ENCODE measurements around the gene SPOCK3. TPM values are rescaled to one million over a fixed set of nuclear protein-coding genes. Genes with fewer than 3 reads are reported as not detected.

The SPOCK3 gene
- total RNA-seq, 1 donor from 2014 or later, result not detected

- TF ChIP-seq CTCF (IDR thresholded peaks at IDR 0.05), result no peak
- no peaks in the 10 kb centered on the region for H3K36me3 ChIP-seq
- intact Hi-C loops (cut with DNase I), result no loop called here
- no peaks in the 10 kb centered on the region for H3K4me1 ChIP-seq
- H3K27ac ChIP-seq, result no peak overlapping the region
- no peak overlapping the region for H3K4me3 ChIP-seq
- H3K9me3 ChIP-seq, result no peaks in the 10 kb centered on the region
- no peak for DNase-seq (ENCODE audit: low spot score in 2 of 2)
- H3K27me3 ChIP-seq, result no peaks in the 10 kb centered on the region
Observed at GRCh38 chr4:167176723-167177367, 57.4 kb downstream of the SPOCK3 start.

- no peak for DNase-seq (ENCODE audit: low spot score in 2 of 2)
- H3K9me3 ChIP-seq, result no peaks in the 10 kb centered on the region
- H3K4me3 ChIP-seq, result no peak overlapping the region
- intact Hi-C loops (cut with DNase I), result no loop called here
- no peaks in the 10 kb centered on the region for H3K27me3 ChIP-seq
- H3K4me1 ChIP-seq, result no peaks in the 10 kb centered on the region
- no peak overlapping the region for H3K27ac ChIP-seq
- no peak for TF ChIP-seq CTCF (IDR thresholded peaks at IDR 0.05)
- H3K36me3 ChIP-seq, result no peaks in the 10 kb centered on the region
Observed at GRCh38 chr4:167171928-167172327, 62.4 kb downstream of the SPOCK3 start.

GRCh38 chr4:167168611-167169010, 65.7 kb downstream of the SPOCK3 start:
- Histone ChIP-seq H3K9me3 (no peaks in the 10 kb centered on the region), H3K36me3 (no peaks in the 10 kb centered on the region), H3K4me1 (no peaks in the 10 kb centered on the region), H3K27me3 (no peaks in the 10 kb centered on the region), H3K27ac (no peak overlapping the region), H3K4me3 (no peak overlapping the region)
- DNase-seq (ENCODE audit: low spot score in 2 of 2), result no peak
- no peak for TF ChIP-seq CTCF (IDR thresholded peaks at IDR 0.05)
- intact Hi-C loops (cut with DNase I), result no loop called here

GRCh38 chr4:167150587-167150986, 83.7 kb downstream of the SPOCK3 start:
- DNase-seq (ENCODE audit: low spot score in 2 of 2), result no peak
- TF ChIP-seq CTCF (IDR thresholded peaks at IDR 0.05), result no peak
- Histone ChIP-seq H3K4me1 (no peaks in the 10 kb centered on the region), H3K27ac (no peak overlapping the region), H3K4me3 (no peak overlapping the region), H3K9me3 (no peaks in the 10 kb centered on the region), H3K36me3 (no peaks in the 10 kb centered on the region), H3K27me3 (no peaks in the 10 kb centered on the region)
- intact Hi-C loops (cut with DNase I), result no loop called here

- DNase-seq (ENCODE audit: low spot score in 2 of 2), result no peak
- Histone ChIP-seq H3K4me1 (no peaks in the 10 kb centered on the region), H3K27ac (no peak overlapping the region), H3K4me3 (no peak overlapping the region), H3K9me3 (no peaks in the 10 kb centered on the region), H3K27me3 (no peaks in the 10 kb centered on the region), H3K36me3 (no peaks in the 10 kb centered on the region)
- intact Hi-C loops (cut with DNase I), result no loop called here
- no peak for TF ChIP-seq CTCF (IDR thresholded peaks at IDR 0.05)
Observed at GRCh38 chr4:167144605-167145004, 89.7 kb downstream of the SPOCK3 start.

GRCh38 chr4:167143018-167143417, 91.3 kb downstream of the SPOCK3 start:
- no peaks in the 10 kb centered on the region for H3K9me3 ChIP-seq
- no peaks in the 10 kb centered on the region for H3K36me3 ChIP-seq
- intact Hi-C loops (cut with DNase I), result no loop called here
- no peak overlapping the region for H3K27ac ChIP-seq
- DNase-seq (ENCODE audit: low spot score in 2 of 2), result no peak
- no peak for TF ChIP-seq CTCF (IDR thresholded peaks at IDR 0.05)
- H3K27me3 ChIP-seq, result no peaks in the 10 kb centered on the region
- no peaks in the 10 kb centered on the region for H3K4me1 ChIP-seq
- H3K4me3 ChIP-seq, result no peak overlapping the region

Data from ascending aorta (tissue), 2 donors.